Measurements from ENCODE around the gene CSGALNACT2.

CSGALNACT2 gene

GRCh38 chr10:43124574-43125273 lies 13.5 kb upstream of the CSGALNACT2 start:
- DNase-seq (ENCODE audit: low spot score) = peak; percentile 7

GRCh38 chr10:43125274-43125845 lies 12.9 kb upstream of the CSGALNACT2 start:
- DNase-seq (ENCODE audit: low spot score) = peak; percentile 4

DNA sequence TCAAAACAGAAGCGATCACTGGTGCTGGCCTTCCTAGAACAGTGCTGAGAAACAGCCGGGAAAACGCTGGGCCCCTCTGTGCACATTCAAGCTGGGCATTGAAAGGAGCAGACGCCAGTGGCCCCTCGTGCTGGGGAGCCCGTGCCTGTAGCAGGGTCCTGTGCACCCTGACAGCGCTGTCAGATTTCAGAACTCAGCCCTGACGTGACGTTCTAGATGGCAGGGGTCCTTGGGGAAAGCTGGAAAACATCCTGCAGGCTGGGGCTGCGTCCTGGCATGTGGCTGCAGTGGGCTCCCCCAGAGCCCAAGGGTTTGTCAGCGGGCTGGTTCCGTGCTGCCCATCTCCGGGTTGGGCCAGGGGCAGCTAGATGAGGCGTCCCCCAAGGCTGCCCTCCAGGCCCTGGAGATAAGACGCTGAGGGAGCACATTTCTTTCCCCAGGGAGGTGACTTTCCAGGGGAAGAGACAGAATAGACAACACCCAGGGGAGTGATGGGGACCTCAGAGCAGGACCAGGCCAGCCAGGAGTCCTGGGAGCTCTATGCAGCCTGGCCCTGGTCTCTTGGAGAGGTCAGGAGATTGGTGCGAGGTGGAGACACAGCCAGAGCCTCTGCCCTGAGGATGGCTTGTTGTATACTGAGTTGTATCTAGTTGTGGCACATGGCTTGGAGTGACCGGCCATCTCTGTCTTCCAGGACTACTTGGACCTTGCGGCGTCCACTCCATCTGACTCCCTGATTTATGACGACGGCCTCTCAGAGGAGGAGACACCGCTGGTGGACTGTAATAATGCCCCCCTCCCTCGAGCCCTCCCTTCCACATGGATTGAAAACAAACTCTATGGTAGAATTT lies 12.1 kb upstream of the CSGALNACT2 start:
- DNase-seq (ENCODE audit: low spot score) = peak; percentile 4

DNA sequence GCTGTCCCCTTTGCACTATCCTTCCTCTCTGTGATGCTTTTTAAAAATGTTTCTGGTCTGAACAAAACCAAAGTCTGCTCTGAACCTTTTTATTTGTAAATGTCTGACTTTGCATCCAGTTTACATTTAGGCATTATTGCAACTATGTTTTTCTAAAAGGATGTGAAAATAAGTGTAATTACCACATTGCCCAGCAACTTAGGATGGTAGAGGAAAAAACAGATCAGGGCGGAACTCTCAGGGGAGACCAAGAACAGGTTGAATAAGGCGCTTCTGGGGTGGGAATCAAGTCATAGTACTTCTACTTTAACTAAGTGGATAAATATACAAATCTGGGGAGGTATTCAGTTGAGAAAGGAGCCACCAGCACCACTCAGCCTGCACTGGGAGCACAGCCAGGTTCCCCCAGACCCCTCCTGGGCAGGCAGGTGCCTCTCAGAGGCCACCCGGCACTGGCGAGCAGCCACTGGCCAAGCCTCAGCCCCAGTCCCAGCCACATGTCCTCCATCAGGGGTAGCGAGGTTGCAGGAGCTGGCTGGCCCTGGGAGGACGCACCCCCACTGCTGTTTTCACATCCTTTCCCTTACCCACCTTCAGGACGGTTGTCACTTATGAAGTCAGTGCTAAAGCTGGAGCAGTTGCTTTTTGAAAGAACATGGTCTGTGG lies 11.4 kb upstream of the CSGALNACT2 start:
- DNase-seq (ENCODE audit: low spot score) = no peak

GRCh38 chr10:43127442-43127841 lies 10.8 kb upstream of the CSGALNACT2 start:
- DNase-seq (ENCODE audit: low spot score) = peak; percentile 53

DNA sequence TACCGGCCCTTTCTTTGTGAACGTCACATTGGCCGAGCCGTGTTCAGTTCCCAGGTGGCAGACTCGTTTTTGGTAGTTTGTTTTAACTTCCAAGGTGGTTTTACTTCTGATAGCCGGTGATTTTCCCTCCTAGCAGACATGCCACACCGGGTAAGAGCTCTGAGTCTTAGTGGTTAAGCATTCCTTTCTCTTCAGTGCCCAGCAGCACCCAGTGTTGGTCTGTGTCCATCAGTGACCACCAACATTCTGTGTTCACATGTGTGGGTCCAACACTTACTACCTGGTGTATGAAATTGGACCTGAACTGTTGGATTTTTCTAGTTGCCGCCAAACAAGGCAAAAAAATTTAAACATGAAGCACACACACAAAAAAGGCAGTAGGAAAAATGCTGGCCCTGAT lies 9.9 kb upstream of the CSGALNACT2 start:
- no peak for DNase-seq (ENCODE audit: low spot score)

DNA sequence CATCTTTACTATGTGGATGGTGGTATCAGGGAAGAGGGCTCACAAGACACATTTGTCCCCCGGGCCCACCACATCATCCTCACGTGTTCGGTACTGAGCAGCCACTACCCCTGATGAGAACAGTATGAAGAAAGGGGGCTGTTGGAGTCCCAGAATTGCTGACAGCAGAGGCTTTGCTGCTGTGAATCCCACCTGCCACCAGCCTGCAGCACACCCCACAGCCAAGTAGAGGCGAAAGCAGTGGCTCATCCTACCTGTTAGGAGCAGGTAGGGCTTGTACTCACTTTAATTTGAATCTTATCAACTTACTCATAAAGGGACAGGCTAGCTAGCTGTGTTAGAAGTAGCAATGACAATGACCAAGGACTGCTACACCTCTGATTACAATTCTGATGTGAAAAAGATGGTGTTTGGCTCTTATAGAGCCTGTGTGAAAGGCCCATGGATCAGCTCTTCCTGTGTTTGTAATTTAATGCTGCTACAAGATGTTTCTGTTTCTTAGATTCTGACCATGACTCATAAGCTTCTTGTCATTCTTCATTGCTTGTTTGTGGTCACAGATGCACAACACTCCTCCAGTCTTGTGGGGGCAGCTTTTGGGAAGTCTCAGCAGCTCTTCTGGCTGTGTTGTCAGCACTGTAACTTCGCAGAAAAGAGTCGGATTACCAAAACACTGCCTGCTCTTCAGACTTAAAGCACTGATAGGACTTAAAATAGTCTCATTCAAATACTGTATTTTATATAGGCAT lies 9.1 kb upstream of the CSGALNACT2 start:
- DNase-seq (ENCODE audit: low spot score) = peak; percentile 93

DNA sequence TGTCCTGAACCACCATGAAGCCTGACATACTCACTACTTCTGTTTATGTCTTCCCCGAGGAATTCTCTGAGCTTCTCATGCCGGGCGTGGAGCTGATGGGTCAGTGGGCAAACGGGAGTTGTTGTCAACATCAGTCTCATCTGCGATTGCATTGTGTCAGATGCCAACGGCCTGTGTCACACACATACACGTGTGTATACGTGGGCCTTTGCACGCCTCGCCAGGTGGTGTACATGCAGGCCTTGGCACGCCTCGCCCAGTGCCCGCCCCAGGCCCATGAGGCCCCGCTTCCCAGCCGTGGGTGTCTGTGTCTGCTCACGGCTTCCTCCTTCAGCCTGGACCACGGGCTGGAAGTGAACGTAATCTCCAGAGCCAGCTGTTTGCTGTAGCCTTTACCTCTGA lies 7.5 kb upstream of the CSGALNACT2 start:
- no peak for DNase-seq (ENCODE audit: low spot score)

- no peak for DNase-seq (ENCODE audit: low spot score)
Measured at GRCh38 chr10:43131256-43131655, 7.0 kb upstream of the CSGALNACT2 start.

DNA sequence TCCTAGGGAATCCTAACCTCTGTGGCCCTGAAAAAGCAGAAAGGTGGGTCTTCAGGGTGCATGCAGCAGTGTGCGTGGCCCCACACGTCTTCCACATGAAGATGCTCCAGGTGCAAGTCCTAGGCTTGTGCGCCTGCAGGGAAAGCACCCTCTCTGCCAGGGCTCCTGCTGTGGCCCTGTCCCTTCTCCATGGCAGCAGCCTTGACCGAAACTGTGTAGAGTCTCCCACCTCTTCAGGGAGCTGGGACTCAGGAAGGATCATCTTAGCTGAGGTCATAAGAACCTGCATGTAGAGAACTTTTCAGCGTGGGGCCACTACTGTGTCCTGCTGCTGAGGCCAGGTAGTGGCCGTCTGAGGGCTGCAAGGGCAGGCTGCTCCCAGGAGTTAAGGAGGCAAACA lies 6.3 kb upstream of the CSGALNACT2 start:
- no peak for DNase-seq (ENCODE audit: low spot score)

- DNase-seq (ENCODE audit: low spot score) = no peak
Measured at GRCh38 chr10:43132867-43133787, 5.1 kb upstream of the CSGALNACT2 start.

- no peak for DNase-seq (ENCODE audit: low spot score)
Measured at GRCh38 chr10:43134126-43134905, 3.9 kb upstream of the CSGALNACT2 start.

DNA sequence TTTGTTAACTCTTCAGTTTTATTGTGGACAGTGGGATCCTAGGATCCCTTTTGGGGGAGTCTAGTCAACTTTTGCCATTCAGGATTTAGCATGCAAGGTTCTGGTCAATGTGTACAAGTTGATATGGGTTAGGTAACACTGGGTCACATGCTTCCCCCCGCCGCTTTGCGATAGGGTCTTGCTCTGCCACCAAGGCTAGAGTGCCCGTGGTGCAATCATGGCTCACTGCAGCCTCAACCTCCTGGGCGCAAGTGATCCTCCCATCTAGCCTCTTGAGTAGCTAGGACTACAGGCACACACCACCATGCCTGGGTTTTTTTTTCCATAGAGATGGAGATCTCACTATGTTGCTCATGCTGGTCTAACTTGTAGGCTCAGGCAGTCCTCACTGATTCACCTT lies 3.2 kb upstream of the CSGALNACT2 start:
- DNase-seq (ENCODE audit: low spot score) = no peak

DNA sequence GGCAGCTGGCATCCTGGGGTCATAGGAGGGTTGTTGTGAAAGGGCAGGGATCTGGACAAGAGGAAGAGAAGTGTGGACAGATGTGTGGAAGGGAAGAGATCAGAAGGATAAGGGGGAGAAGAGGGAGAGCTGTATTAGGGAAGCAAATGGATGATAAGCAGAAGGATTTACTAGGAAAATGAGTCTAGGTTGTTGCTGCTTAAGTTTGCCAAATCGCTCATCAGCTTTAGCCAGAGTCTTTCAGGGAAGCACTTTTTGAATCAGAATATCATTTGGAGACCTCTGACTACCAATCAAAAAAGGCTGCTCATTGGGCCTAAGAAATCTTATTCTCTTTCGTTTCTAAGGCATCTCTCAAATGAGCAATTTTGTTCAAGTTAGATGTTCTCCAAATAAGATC lies 2.6 kb upstream of the CSGALNACT2 start:
- DNase-seq (ENCODE audit: low spot score) = no peak

GRCh38 chr10:43136432-43136831 lies 1.8 kb upstream of the CSGALNACT2 start:
- no peak for DNase-seq (ENCODE audit: low spot score)

- no peak for DNase-seq (ENCODE audit: low spot score)
Measured at GRCh38 chr10:43136995-43137716, 1.1 kb upstream of the CSGALNACT2 start.

GRCh38 chr10:43137717-43138020 lies 576 bp upstream of the CSGALNACT2 start:
- peak; percentile 90 for DNase-seq (ENCODE audit: low spot score)

- peak; percentile 46 for DNase-seq (ENCODE audit: low spot score)
Measured at GRCh38 chr10:43138757-43139241, 554 bp downstream of the CSGALNACT2 start.

DNA sequence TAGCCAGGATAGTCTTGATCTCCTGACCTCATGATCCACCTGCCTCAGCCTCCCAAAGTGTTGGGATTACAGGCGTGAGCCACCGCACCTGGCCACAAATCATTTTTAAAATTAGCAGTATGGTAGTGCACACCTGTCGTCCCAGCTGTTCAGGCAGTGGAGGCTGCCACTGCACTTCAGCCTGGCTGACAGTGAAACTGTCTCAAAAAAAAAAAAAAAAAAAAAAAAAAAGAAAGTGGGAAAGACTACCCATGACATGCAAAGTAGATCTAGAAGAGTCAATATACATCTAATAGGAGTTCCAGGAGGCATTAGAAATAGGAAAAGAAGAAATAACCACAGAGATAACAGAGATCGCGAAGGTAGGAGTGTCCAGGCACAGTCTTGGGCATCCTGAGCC lies 3.2 kb downstream of the CSGALNACT2 start:
- DNase-seq (ENCODE audit: low spot score) = no peak

Measured in AG20443 (cell line).